GM19351 (cell line): ENCODE results near the gene CCBE1.
"Not testable (repeated sequence)": the region's sequence is repeated elsewhere in the genome, so short reads cannot be mapped to it uniquely, and the experiment has no call there.

Experiments used
- ATAC-seq: cut with Tn5 transposase; IDR thresholded peaks from one replicate; pipeline ENCODE4 v1.9.1; 2021; ENCODE audit warnings: mild to moderate bottlenecking, moderate library complexity; ENCODE audit not compliant: unreplicated experiment

CCBE1 gene

GRCh38 chr18:59658941-59659340, 38.3 kb downstream of the CCBE1 start:
- ATAC-seq, result no peak

DNA sequence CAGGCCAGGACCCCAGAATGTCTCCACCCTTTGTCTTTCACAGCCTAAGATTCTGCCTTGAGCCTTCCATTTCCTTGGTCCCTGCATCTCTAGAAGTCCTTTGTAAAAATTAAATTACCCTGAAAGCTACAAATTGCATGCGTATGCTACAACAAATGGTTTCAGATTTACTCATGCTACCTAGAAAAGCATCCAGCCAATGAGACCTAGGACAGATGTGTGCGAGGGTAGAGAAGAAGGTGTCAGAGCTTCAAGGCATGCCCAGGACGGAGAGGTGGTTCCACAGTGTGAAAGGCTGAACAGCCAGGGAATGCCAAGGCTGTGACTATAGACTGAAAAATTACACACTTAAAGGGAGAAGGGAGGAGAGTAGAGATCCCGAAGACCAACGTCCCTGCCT, 40.2 kb downstream of the CCBE1 start:
- peak; percentile 84 for ATAC-seq

GRCh38 chr18:59656373-59656887, 40.8 kb downstream of the CCBE1 start:
- ATAC-seq, result no peak

GRCh38 chr18:59655676-59656075, 41.5 kb downstream of the CCBE1 start:
- ATAC-seq, result no peak

GRCh38 chr18:59651071-59651470, 46.2 kb downstream of the CCBE1 start:
- no peak for ATAC-seq

DNA sequence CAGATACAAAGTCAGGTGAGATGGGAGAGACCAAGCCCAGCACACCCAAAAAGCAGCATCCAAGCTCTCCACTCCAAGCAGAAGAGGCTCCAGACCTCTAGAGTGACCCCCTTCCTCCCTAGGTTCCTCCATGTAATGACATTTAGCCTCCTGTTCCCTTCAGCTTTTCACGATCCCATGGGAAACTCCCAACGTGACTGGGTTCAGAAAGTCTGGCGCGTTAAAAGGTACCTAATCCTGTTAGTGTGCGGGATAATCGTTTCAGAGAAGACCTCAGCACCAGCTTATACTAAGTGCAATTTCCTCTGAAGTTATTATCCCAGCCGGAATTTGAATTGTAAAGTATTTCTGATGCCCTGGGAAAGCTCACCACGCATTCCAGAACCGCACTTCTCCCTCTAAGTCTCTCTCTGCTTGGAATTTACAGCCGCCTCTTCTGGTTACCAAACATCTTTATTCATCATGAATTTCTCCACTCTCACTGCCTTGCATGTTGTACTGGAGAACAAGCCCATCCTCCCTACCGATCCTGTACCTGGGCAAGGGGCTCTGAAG, 46.9 kb downstream of the CCBE1 start:
- ATAC-seq, result no peak

GRCh38 chr18:59649591-59649990, 47.6 kb downstream of the CCBE1 start:
- no peak for ATAC-seq

- ATAC-seq, result not testable (repeated sequence)
These were observed 48.8 kb downstream of the CCBE1 start for GRCh38 chr18:59648469-59648868.

- ATAC-seq, result no peak
These were observed 50.3 kb downstream of the CCBE1 start for GRCh38 chr18:59646963-59647307.

DNA sequence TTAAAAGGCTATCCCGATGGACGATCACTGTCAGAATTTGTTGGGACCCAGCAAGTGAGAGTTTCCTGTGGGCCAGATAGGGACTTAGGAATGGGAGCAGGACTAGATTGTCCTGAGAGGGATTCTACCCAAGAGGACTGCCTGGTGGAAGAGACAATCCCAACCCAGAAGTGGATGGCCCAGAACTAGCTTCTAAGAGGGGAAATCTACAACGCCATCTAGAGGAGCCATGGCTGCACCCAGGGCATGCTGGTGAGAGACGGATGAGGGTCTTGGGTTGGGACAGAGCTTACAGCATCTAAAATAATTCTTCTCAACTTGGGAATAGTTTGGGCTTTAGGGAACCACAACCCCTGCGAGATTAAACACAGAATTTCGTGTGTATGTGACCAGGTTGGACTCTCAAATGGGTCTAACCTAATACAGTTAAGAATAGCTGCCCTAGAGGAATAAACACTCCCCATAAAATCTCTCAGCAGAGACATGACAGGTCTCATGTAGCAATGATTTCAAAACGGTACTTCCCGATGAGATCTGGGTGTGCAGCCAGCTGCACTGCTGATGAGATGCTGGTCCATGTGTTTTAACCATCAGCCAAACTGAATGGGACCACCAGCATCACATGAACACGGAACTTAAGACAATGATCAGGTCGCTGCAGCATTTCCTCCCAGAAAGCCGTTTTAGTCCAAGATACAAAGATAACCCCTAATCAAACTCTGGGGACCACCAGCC, 50.8 kb downstream of the CCBE1 start:
- ATAC-seq, result no peak

DNA sequence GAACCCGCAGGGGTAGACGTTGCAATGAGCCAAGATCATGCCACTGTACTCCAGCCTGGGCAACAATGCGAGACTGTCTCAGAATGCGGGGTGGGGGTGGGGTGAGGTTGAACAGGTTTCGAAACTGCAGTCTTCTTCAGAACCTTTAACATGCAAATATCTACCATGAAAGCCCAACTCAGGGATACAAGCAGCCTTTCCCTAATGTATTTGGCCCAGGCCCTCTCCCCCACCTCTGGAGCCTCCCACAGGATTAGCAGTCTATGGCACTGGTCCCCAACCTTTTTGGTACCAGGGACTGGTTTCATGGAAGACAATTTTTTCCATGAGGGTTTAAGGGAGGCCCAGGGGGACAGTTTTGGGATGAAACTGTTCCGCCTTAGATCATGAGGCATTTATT, 53.5 kb downstream of the CCBE1 start:
- no peak for ATAC-seq

DNA sequence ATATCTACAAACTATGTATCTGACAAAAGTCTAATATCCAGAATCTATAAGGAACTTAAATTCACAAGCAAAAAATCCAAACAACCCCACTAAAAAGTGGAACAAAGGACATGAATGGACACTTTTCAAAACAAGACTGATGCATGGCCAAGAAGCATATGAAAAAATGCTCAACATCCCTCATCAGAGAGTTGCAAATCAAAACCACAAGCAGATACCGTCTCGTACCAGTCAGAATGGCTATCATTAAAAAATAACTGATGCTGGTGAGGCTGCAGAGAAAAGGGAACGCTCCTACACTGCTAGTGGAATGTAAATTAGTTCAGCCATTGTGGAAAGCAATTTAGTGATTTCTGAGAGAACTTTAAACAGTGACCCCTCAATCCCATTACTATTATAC, 56.5 kb downstream of the CCBE1 start:
- ATAC-seq, result no peak

- ATAC-seq, result no peak
These were observed 57.4 kb downstream of the CCBE1 start for GRCh38 chr18:59639821-59640220.

DNA sequence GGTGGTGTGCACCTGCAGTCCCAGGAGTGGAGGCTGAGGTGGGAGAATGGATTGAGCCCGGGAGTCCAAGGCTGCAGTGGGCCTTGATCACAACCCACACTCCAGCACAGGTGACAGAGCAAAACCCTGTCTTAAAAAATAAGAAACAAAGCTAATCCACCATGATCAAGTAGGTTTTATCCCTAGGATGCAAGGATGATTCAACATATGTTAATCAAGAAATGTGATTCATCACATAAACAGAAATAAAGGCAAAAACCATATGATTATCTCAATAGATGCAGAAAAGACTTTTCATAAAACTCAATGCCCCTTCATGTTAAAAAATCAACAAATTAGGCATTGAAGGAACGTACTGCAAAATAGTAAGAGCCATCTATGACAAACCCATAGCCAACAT, 58.1 kb downstream of the CCBE1 start:
- no peak for ATAC-seq

DNA sequence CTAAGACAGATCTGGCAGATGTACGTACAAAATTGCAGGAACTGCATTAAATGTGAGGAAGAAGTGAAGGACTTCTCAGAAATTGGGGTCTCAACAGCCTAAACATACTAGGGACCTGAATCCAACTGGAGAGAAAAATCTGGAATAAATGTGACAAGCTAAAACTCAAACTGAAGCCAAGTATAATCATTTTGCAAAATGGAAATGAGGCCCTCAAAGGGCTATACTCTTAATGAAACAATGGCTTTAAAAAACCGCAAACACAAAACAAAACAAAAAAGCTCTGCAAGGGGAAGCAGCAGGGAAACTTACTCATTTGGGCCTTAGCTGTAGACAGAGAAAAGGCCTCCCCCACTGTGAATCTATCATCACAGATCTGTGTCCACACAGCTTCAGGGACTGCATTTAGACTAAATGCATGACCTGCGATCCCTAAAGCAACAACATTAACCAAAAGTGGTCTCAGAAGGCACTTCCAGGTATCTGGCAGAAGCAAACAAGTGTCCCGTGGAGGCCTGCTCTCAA, 63.2 kb downstream of the CCBE1 start:
- no peak for ATAC-seq

DNA sequence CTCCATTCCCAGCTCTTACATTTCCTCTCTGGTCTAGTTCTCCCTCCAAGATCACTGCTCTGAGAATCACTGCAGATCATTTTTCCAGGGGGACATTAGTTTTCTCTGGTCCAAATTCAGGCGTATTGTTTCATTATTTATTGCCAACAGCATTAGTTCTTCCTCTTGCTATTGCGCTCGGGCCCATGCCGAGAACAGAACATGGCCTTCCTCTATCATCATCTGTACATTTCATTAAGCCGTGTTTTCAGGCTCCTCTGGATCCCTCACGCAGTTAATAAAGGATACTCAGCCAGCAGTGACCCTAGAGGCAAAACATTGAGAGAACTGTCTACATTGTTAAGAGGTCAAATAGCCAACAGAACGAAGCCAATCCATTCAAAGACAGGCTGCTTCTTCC, 63.9 kb downstream of the CCBE1 start:
- ATAC-seq, result no peak

DNA sequence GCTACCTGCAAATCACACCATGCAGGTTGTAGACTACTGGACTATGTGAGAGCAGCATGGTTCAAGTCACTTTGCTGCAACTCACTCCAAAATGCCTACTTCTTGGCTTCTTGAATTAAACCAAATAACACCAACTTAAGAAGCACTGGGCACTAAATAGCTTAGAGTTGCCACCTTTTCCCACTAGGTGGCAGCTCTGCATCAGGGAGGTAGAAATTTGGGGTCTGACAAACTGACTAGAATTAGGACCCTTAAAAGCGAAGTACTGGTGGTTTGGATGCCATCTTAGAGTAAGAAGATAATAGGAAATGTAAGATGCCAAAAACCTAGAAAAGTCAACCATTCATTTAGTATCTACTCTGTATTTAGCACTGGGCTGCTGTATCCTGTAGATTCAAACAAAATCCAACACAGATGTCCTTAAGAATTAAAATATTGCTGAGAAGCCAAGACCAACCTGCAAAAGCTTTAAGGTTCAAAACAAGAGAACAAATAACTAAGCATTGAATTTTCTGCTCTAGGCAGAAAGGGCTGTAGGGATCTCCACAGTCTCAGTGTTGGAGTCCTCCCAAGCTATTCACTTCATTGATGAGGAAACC, 65.5 kb downstream of the CCBE1 start:
- ATAC-seq, result no peak

- no peak for ATAC-seq
These were observed 67.3 kb downstream of the CCBE1 start for GRCh38 chr18:59629894-59630293.

GRCh38 chr18:59628995-59629394, 68.2 kb downstream of the CCBE1 start:
- ATAC-seq, result no peak

DNA sequence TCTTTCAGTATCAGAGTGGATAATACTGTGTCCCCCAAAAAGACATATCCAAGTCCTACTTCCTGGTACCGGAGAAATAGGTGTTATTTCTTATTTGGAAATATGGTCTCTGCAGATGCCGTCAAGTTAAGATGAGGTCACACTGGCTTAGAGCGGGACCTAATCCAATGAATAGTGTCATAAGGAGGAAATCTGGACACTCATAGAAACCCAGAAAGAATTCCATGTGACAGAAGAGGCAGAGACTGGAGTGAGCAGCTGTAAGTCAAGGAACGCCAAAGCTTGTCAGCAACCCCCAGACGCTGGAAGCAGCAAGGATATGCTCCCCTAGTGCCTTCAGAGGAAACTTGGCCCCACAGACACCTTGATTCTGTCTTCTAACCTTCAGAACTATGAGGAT, 69.8 kb downstream of the CCBE1 start:
- no peak for ATAC-seq

DNA sequence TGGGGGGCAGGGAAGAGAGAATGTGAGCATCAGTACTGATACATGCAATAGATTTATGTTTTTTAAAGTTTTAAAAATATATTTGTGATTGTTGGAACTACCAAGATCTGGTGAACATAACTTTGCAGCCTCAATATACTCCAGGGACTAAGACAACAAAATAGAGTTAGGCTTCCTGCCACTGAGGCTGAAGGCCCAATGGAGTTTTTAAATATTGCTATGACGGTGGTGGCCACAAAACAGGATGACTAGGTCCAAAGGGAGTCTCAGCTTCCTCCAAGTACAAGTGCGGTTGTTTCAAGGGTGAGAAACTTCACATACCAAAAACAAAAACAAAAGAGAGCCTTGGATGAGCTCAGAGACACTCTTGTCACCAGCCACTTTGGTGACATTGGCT, 72.9 kb downstream of the CCBE1 start:
- ATAC-seq, result no peak
